Measurements from ENCODE around the gene PAQR4.

GRCh38 chr16:2987833-2988232, 18.7 kb downstream of the PAQR4 start:
- TF ChIP-seq POLR2AphosphoS5 (IDR thresholded peaks at IDR 0.05) (no peak), CTCF (IDR thresholded peaks at IDR 0.05; ENCODE audit: poor library complexity, severe bottlenecking) (no peak), TAF1 (IDR thresholded peaks at IDR 0.05; ENCODE audit: low read depth) (no peak), MXI1 (conservative IDR thresholded peaks at IDR 0.05; ENCODE audit: poor library complexity, severe bottlenecking) (no peak), EZH2 (IDR thresholded peaks at IDR 0.05; ENCODE audit: borderline replicate concordance, insufficient read depth, low read length, poor library complexity, severe bottlenecking) (no peak), EP300 (conservative IDR thresholded peaks at IDR 0.05; ENCODE audit: poor library complexity, severe bottlenecking) (no peak)
